Stimulated activated CD8-positive, alpha-beta memory T cell treated with anti-CD3 and anti-CD28 coated beads, Interleukin-12 subunit alpha, Interleukin-12 subunit beta, amount 100 ng/mL, for 24 hours (primary cell): ENCODE results near the gene DUSP12.

Source experiments
- DNase-seq: peaks from one replicate; pipeline ENCODE4 v3.0.0-alpha.2; 2020; ENCODE audit errors: extremely low read depth

Gene DUSP12

GRCh38 chr1:161770250-161770649, 20.7 kb downstream of the DUSP12 start:
- no peak for DNase-seq

- DNase-seq: no peak
These were observed 21.6 kb downstream of the DUSP12 start for GRCh38 chr1:161771161-161771560.

DNA sequence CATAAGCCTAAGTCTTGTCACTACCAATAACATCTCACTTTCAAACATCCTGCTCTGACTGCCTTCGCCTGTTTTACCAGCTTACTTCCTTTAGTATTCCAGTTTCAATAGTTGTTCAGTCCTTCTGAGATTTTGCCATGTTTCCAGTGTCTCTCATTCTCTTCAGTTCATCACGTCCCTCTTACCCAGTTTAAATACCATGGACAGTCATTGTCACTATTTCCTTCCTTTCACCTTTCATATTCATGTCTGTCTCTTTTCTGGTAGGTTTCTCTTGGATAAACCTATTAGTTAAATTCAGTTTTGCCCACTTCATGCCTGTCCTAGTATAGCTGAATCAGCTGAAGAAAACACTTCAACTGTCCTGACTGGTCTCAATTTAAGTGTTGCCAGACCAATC, 22.4 kb downstream of the DUSP12 start:
- no peak for DNase-seq

- DNase-seq: no peak
These were observed 22.8 kb downstream of the DUSP12 start for GRCh38 chr1:161772397-161772796.

GRCh38 chr1:161773791-161774190, 24.2 kb downstream of the DUSP12 start:
- DNase-seq: no peak

DNA sequence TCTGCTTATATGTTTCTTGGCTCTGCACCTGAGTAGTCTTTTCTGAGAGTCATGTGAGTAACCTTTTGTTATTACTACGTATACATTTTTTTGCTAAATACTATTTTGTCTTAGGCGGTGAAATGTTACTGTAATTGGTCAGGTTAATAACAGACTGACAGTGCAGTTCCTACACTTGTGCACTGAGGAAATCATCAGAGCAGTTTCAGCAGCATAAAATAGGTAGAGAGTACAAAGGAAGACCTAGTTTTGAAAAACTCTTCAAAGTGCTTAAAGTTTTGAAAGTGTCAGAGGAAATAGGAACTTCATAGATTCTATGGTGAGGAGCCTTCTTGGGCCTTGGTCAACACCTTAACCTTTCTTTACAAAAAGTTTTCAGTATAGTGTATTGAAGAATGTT, 27.7 kb downstream of the DUSP12 start:
- no peak for DNase-seq

- DNase-seq: no peak
These were observed 28.9 kb downstream of the DUSP12 start for GRCh38 chr1:161778522-161778921.

- no peak for DNase-seq
These were observed 29.8 kb downstream of the DUSP12 start for GRCh38 chr1:161779393-161779792.

GRCh38 chr1:161781995-161782394, 32.4 kb downstream of the DUSP12 start:
- DNase-seq: no peak

DNA sequence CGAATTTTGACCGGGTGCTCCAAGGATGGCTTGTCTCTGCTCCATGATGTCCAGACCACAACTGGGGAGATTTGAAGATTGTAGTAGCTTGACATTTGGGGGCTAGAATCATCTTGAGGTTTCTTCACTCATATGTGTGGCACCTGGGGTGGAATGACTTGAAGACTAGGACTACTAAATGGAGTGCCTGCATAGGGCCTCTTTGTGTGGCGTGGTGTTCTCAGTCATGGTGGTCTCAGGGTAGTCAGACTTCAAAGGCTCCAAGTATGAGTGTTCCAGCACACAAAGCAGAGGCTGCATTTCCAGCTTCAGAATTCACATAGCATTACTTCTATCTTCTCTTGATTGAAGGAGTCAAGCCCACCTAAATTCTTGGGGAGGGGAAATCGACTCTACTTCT, 33.3 kb downstream of the DUSP12 start:
- DNase-seq: no peak

- DNase-seq: no peak
These were observed 35.4 kb downstream of the DUSP12 start for GRCh38 chr1:161784968-161785367.

DNA sequence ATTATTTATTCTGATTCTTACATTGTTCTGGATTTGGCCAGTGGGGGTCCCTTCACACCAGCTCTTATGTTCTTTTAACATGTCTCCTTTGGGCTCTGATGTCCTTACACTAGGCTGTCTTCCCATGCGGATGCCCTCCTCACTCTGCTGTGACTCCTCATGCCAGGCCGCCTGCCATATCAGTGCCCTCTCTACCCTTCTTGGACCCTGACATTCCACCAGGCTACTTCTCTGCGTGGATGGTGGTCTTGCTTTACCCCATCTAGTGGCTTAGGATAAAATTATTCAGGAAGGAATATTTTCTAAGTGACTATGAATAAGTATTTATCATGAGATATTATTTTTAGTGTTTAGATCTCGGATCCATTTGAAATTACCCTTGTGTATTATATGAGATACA, 37.8 kb downstream of the DUSP12 start:
- no peak for DNase-seq

GRCh38 chr1:161790587-161791317, 41.2 kb downstream of the DUSP12 start:
- no peak for DNase-seq

- DNase-seq: no peak
These were observed 42.5 kb downstream of the DUSP12 start for GRCh38 chr1:161791904-161792655.

- DNase-seq: no peak
These were observed 43.2 kb downstream of the DUSP12 start for GRCh38 chr1:161792740-161793139.

GRCh38 chr1:161799792-161800191, 50.2 kb downstream of the DUSP12 start:
- DNase-seq: no peak

- no peak for DNase-seq
These were observed 52.4 kb downstream of the DUSP12 start for GRCh38 chr1:161801955-161802354.

DNA sequence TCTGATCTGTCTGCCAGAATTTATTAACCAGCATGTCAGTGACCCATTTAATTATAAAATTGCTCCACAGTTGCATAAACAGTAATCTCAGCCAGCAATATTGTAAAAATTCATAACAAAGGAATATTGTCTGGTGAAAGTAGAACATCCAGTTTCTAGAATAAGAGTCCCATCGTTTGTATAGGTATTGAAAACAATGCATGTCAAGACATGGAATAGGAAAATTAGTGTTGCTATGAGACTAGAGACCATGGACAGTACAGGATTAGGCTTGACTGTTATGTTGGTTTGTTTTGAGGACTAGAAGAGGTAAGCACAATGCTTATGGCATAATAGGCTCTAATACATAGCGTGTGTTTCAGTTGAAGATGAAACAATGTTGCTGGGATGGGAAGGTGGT, 53.6 kb downstream of the DUSP12 start:
- no peak for DNase-seq

GRCh38 chr1:161805399-161806197, 56.0 kb downstream of the DUSP12 start:
- no peak for DNase-seq
